Loucy (cell line): Measurements from ENCODE around the gene CD180.

Experiments used
- EZH2phosphoT487 ChIP-seq: fragments of 200-600 bp; IDR thresholded peaks from 2 replicates; pipeline ENCODE4 v1.6.1; 2018; ENCODE audit warnings: antibody characterized with exemption, mild to moderate bottlenecking, moderate library complexity, borderline replicate concordance
- TF ChIP-seq, protein P1 (sequence below): fragments of 200-600 bp; sonication (generic); conservative IDR thresholded peaks from 2 replicates; pipeline ENCODE4 v1.5.1; 2014; ENCODE audit warnings: mild to moderate bottlenecking, antibody characterized with exemption, low read length

DNA sequence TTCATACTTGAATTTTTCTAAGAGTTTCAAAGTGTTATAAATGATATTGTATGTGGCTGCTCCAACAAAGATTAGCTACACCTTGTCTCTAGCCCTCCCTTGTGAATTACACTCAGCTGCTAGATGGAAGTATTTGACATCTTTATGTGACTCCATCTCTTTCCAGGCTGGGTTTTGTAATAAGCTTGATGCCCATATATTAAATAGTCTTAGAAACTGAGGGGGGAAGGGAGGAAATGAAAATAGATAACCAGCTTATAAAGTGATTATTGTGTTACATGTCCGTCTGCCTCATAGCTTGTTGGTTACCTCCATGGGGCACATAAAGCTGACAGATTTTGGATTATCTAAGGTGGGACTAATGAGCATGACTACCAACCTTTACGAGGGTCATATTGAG is 63.4 kb downstream of the CD180 start:
- TF ChIP-seq, protein P1, sequence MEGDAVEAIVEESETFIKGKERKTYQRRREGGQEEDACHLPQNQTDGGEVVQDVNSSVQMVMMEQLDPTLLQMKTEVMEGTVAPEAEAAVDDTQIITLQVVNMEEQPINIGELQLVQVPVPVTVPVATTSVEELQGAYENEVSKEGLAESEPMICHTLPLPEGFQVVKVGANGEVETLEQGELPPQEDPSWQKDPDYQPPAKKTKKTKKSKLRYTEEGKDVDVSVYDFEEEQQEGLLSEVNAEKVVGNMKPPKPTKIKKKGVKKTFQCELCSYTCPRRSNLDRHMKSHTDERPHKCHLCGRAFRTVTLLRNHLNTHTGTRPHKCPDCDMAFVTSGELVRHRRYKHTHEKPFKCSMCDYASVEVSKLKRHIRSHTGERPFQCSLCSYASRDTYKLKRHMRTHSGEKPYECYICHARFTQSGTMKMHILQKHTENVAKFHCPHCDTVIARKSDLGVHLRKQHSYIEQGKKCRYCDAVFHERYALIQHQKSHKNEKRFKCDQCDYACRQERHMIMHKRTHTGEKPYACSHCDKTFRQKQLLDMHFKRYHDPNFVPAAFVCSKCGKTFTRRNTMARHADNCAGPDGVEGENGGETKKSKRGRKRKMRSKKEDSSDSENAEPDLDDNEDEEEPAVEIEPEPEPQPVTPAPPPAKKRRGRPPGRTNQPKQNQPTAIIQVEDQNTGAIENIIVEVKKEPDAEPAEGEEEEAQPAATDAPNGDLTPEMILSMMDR: no peak
- no peak for TF ChIP-seq EZH2phosphoT487
